HG02884 (cell line): ENCODE results near the gene ATP5F1D.

Source experiments
- ATAC-seq: cut with Tn5 transposase; IDR thresholded peaks from one replicate; pipeline ENCODE4 v1.9.1; 2021; ENCODE audit warnings: mild to moderate bottlenecking, moderate library complexity; ENCODE audit not compliant: unreplicated experiment

The ATP5F1D gene

DNA sequence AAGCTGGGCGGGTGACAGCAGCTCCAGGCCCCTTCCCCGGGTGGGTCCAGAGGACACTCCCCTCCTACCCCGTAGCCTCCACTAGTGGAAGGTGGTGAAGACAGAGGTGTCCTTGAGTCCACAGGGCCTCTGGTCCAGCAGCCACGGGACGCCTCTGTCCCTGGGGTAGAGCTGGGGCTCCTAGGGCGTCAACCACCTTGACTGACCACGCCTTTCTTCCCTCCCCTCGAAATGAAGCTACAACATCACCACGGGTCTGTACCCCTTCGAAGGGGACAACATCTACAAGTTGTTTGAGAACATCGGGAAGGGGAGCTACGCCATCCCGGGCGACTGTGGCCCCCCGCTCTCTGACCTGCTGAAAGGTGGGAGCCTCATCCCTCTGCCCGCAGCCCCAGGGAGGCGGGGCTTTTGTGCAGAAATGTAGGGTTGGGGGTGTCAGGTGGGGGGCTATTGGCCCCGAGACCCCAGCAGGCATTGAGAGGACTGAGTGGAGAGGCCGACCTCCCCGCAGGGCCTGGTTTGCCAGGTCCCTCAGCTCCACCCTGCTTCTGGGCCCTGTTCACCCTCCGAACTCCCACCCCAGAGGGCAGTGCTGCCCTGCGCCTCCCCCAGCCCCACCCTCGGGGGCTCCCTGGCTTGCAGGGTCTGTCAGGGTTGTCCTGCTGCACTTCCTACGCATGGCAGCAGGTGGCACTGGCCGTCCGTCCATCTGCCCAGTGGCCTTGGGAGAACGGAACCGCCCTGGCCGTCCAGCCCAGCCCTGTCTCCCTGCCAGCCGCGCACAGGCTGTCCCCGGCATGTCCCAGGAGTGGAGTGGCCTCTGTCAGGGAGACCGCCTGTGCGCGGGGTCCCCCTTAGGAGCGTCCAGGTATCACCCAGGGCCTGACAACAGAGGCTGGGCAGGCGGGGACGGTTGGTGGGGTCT lies 20.3 kb upstream of the ATP5F1D start:
- ATAC-seq: no peak

GRCh38 chr19:1221904-1222255 lies 19.7 kb upstream of the ATP5F1D start:
- no peak for ATAC-seq

DNA sequence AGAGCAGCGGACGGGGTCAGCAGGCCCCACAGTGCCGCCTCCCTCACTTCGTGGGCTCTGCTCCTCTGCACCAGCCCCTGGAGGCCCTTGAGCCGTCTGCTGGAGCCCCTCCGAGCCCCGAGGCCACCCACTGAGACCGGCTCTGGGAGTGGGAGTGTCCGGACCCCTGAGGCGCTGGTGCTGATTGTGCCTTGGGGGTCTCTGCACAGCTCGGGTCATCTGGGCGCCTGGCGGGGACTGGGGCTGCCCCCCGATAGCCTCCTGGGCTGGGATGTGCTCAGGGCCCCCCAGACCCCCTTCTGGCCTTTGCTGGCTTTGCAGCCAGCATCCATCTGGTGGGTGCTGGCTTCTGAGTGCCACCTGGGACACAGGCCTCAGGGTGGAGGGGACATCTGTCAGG lies 19.2 kb upstream of the ATP5F1D start:
- ATAC-seq: no peak

GRCh38 chr19:1223018-1223855 lies 18.3 kb upstream of the ATP5F1D start:
- no peak for ATAC-seq

GRCh38 chr19:1224047-1224825 lies 17.3 kb upstream of the ATP5F1D start:
- ATAC-seq: no peak

GRCh38 chr19:1224847-1225246 lies 16.7 kb upstream of the ATP5F1D start:
- no peak for ATAC-seq

GRCh38 chr19:1225440-1226226 lies 15.9 kb upstream of the ATP5F1D start:
- no peak for ATAC-seq

DNA sequence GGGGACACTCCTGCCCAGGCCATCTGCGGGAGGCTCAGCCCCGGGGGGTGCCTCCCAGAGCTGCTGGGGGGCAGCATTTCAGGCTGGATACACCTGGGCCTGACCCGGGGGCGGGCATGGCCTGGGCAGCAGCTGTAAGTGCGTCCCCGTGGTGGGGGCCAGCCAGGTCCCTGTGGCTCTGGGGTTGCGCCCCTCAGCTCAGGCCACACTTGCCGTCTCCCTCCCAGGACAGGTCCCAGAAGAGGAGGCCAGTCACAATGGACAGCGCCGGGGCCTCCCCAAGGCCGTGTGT lies 15.4 kb upstream of the ATP5F1D start:
- ATAC-seq: no peak

- ATAC-seq: no peak
These were observed 14.8 kb upstream of the ATP5F1D start for GRCh38 chr19:1226522-1227303.

DNA sequence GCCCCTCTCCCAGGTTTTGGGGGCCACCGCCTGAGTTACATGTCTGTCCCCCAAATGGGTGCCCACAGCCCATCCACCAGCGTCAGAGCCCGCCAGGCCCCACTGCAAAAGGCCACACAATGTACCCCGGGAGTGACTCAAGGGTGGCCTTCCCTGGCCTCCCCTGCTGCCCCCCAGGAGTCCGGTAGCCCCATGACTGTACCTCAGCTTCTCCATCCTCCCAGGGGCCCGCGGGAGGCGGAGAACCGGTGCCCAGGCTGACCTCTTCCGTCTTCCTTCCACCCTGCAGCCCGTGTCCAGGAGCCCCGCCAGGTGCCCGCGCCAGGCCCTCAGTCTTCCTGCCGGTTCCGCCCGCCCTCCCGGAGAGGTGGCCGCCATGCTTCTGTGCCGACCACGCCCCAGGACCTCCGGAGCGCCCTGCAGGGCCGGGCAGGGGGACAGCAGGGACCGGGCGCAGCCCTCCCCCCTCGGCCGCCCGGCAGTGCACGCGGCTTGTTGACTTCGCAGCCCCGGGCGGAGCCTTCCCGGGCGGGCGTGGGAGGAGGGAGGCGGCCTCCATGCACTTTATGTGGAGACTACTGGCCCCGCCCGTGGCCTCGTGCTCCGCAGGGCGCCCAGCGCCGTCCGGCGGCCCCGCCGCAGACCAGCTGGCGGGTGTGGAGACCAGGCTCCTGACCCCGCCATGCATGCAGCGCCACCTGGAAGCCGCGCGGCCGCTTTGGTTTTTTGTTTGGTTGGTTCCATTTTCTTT lies 14.1 kb upstream of the ATP5F1D start:
- no peak for ATAC-seq

DNA sequence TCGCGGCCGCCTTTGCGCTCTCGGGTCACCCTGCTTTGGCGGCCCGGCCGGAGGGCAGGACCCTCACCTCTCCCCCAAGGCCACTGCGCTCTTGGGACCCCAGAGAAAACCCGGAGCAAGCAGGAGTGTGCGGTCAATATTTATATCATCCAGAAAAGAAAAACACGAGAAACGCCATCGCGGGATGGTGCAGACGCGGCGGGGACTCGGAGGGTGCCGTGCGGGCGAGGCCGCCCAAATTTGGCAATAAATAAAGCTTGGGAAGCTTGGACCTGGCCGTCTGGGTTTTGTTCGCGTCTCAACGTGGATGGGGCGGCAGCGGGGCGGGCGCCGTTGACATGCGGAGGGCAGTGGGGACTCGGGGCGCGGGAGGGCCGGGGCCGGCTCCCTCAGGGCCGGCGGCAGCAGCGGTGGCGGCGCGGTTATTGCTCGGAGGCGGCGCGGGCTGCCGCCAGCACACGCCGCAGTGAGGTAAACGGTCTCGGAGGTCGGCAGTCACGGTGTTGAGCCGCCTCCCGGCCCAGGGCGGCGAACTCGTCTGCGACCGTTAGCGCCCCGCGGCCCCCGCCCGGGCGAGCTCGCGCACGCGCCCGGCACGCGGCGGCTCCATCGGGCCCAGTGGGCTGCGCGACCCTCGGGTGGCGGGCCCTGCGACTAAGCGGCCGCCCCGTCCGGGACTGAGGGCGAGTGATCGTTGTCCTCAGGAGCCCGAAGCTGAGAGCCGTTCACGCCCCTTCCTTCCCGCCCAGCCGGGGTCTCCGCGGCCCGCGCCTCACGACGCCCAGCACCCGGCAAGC lies 13.2 kb upstream of the ATP5F1D start:
- ATAC-seq: no peak

DNA sequence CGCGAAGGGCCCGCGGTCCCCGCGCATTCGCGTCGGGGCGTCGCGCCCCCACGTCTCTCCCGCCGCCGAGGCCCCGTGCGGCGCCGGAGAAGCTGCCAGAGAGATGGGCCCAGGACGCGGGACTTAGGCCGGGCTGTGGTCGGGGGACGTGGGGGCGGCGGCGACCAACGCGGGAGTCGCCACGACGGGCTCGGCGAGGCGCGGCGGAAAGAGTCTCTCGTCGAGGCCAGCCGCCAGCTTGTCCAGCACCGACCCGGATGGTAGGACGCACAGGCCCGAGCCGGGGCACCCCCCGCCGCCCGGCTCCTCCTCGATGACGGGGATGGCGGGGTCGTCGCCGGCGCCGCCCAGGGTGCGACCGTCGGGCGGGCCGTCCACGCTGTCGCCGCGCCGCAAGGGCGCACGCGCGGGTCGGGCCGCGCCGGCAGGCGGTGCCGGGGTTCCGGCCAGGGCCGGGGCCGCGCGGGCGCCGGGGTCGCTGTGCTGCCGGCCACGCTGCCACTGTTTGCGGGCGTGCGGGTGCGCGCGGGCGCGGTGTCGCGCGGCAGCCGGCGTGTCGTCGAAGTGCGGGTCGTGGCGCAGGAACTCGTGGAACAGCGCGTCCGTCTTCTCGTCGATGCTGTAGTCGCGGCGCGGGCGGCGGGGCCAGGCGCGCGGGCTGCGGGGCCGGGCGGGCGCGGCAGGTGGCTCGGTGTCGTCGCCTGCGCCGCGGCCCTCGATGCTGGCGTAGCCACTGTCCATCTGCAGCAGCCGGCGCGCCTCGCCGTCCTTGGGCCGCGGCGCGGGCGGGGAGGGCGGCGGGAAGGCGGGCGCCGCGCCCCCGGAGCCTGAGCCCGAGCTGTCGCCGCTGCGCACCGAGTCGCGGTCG lies 12.3 kb upstream of the ATP5F1D start:
- no peak for ATAC-seq

DNA sequence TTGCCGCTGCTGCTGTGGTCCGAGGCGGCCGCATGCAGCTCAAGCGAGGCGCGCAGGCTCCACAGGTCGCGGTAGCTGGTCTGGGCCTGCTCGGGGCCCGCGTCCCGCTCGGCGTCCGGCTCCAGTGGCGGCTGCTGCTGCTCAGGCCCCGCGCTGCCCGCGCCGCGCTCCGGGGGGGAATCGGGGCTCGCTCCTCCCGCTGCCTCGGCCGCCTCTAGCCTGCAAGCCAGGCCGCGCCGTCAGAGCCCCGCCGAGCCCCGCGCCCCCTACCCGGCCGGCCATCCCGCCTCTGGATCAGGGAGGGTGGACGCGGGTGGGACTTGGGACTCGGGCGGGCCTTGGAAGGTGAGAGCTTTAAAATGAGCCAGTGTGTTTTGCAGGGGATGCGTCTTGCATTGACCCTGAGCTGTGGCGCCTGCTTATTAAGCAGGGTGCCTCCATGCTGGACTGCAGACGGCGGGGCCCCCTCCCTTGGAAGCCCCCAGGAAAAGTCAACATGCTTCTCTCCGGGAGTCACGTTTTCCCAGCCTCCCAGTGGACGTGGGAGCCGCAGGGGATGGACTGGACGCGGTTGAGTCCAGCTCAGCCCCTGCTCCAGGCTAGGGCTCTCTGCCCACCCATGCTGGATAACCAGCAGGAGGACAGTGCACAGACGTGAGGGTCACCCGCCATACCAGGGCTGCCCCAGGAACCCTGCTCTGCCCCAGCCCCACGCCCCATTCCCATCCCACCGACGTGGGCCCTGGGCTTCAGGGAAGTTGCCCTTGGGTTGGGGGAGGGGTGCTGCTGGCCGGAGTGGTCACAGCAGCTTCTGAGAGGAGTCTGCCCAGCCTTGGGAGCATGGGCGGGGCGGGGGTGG lies 11.4 kb upstream of the ATP5F1D start:
- ATAC-seq: no peak

GRCh38 chr19:1230783-1231489 lies 10.6 kb upstream of the ATP5F1D start:
- no peak for ATAC-seq

DNA sequence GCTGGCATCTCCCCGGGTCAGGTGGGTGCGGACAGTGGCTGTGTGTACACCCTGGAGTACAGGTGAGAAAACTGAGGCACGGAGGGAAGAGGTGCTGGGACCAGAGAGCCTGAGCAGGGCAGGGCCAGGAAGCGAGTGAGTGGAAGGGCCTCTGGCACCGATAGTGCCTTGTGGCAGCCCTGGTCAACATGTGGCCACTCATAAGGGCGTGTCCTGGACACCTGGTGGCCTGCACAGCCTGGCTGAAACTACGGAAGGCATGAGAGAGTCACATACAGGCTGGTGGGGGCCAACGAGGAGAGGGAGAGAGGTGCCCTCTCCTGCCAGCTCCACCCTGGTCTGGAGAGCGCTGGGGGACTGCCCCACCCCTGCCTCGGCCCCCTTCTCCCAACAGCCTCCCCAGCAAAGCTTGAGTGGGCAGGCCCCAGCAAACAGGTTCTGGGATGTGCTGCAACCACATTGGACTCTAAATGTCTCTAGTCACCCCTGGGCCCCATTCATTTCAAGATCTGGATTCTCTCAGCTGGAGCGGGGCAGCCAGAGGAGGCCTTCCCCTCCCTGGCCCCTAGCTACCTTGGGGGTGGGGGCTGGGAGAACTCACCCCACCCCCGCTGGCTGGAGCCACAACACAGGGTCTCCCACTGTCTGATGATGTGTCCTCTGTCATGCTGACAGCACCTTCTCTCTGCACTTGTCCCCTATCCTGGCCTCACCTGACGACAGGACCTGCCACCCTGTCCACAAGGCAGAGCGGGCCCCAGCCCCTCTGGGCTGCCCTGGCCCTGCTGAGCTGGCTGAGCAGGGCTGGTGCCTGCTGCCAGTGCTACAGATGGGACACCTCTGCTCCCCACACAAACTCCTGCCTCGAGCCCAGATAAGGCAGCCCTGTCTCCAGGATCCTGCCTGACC lies 9.6 kb upstream of the ATP5F1D start:
- no peak for ATAC-seq
